Kidney (tissue), 14 donors: Measurements from ENCODE around the gene C1QTNF6. TPM values are rescaled to one million over a fixed set of nuclear protein-coding genes. Genes with fewer than 3 reads are reported as not detected.
"Not testable (repeated sequence)": the region's sequence is repeated elsewhere in the genome, so short reads cannot be mapped to it uniquely, and the experiment has no call there.

Experiments used
- DNase-seq, 5 donors: peaks; one replicate each; pipeline ENCODE4 v3.0.0-alpha.2; 2013 to 2020
- FAIRE-seq: peaks from 2 replicates; lab custom pipeline; 2012; peaks lifted over from hg19 to GRCh38; lab: Jason Lieb, UNC
- H3K27ac ChIP-seq, 2 donors: one replicate each; pipeline ENCODE4 v1.7.0; 2013; ENCODE audit warnings: low read depth in 2 of 2, low read length in 2 of 2, inconsistent platforms in 1 of 2
- H3K27me3 ChIP-seq: one replicate; pipeline ENCODE4 v1.7.1; 2013; ENCODE audit warnings: low read length, inconsistent platforms; ENCODE audit not compliant: control insufficient read depth, insufficient read depth
- H3K36me3 ChIP-seq, 3 donors: one replicate each; pipeline versions ENCODE4 v1.7.0 to v1.7.1; 2013; ENCODE audit warnings: low read length in 3 of 3, control low read depth in 1 of 3, inconsistent platforms in 1 of 3; ENCODE audit not compliant: insufficient read depth in 3 of 3, control insufficient read depth in 2 of 3
- H3K4me1 ChIP-seq, 3 donors: one replicate each; pipeline versions ENCODE4 v1.7.0 to v1.7.1; 2013; ENCODE audit warnings: low read length in 3 of 3, inconsistent platforms in 1 of 3, low read depth in 1 of 3; ENCODE audit not compliant: control insufficient read depth in 2 of 3, insufficient read depth in 2 of 3
- H3K4me3 ChIP-seq, 3 donors: one replicate each; pipeline versions ENCODE4 v1.7.0 to v1.8.1; 2013; ENCODE audit warnings: low read length in 3 of 3, control low read depth in 1 of 3, inconsistent platforms in 1 of 3
- H3K9ac ChIP-seq, 3 donors: one replicate each; pipeline versions ENCODE4 v1.7.0 to v1.7.1; 2013; ENCODE audit warnings: low read length in 3 of 3, control low read depth in 1 of 3, inconsistent platforms in 1 of 3
- H3K9me3 ChIP-seq, 3 donors: one replicate each; pipeline versions ENCODE4 v1.7.0 to v1.7.1; 2013; ENCODE audit warnings: low read length in 3 of 3, control low read depth in 1 of 3, inconsistent platforms in 1 of 3; ENCODE audit not compliant: control insufficient read depth in 2 of 3, insufficient read depth in 1 of 3
- CTCF ChIP-seq: IDR thresholded peaks from 3 replicates; pipeline ENCODE4 v1.5.1; 2012; ENCODE audit warnings: mild to moderate bottlenecking, moderate library complexity, borderline replicate concordance; ENCODE audit not compliant: insufficient read depth; ENCODE audit errors: extremely low read depth
- intact Hi-C: fragments of 100-400 bp; cut with DNase I; formaldehyde crosslinking; loops from one replicate; pipeline ENCODE4 v1.11.1; 2022
- polyA plus RNA-seq: library from polyadenylated mRNA; stranded (reverse); fragments of 350-450 nt; fragmentation: Illumina TruSeq; extraction: RNeasy Lipid Tissue Mini Kit (QIAGEN cat#74804); gene quantifications from one replicate; pipeline ENCODE4 v1.2.3, GENCODE V29; 2014; ENCODE audit warnings: low read depth, low replicate concordance; ENCODE audit not compliant: insufficient read depth
- total RNA-seq: library from RNA; stranded (reverse); fragmentation: NEBNext Ultra II Directional; extraction: Animal tissue kit (Norgen Biotek cat#: 25700); gene quantifications from one replicate; pipeline ENCODE4 v1.2.1, GENCODE V29; 2021
- donor health status: control.
- donor health status: control.
- donor health status: control.
- donor health status: control.
- donor health status: control.
- donor health status: DM: yes; HTN: yes; CAD: no.
- donor health status: Normal renal cell carcinoma (clear cell type).

Gene C1QTNF6
- total and polyA plus RNA-seq, 2 donors from 2014 or later, result 3.2 to 8.0 TPM

GRCh38 chr22:37171662-37172061 lies 16.4 kb downstream of the C1QTNF6 start:
- FAIRE-seq (no peak), DNase-seq (peak in 1 of 5 donors; percentile 9)
- TF ChIP-seq CTCF, result no peak
- intact Hi-C loops, result no loop called here
- no peaks in the 10 kb centered on the region for H3K9me3 ChIP-seq
- H3K36me3 ChIP-seq, result no peaks in the 10 kb centered on the region
- no peaks in the 10 kb centered on the region for H3K27me3 ChIP-seq
- H3K4me3 ChIP-seq, result no peak overlapping the region
- no peak overlapping the region for H3K27ac ChIP-seq
- H3K9ac ChIP-seq, result no peak overlapping the region
- peaks cover 0 to 20% (median 8%) of the 10 kb centered on the region in 3 donors for H3K4me1 ChIP-seq

- H3K9me3 ChIP-seq, H3K27me3 ChIP-seq, DNase-seq, H3K9ac ChIP-seq, H3K27ac ChIP-seq, H3K36me3 ChIP-seq, H3K4me3 ChIP-seq, FAIRE-seq, intact Hi-C loops: not testable (repeated sequence)
- H3K4me1 ChIP-seq, result peaks cover 0 to 16% (median 8%) of the 10 kb centered on the region in 3 donors
Observed at GRCh38 chr22:37170689-37171405, 17.2 kb downstream of the C1QTNF6 start.

GRCh38 chr22:37169947-37170688 lies 17.9 kb downstream of the C1QTNF6 start:
- Histone ChIP-seq H3K4me3 (no peak overlapping the region), H3K9me3 (no peaks in the 10 kb centered on the region), H3K27me3 (no peaks in the 10 kb centered on the region), H3K4me1 (peaks cover 0 to 16% (median 8%) of the 10 kb centered on the region in 3 donors), H3K9ac (no peak overlapping the region), H3K27ac (no peak overlapping the region), H3K36me3 (no peaks in the 10 kb centered on the region)
- no peak for TF ChIP-seq CTCF
- intact Hi-C loops, result no loop called here
- FAIRE-seq (no peak), DNase-seq (peak in 2 of 5 donors; percentile 21 to 39)

GRCh38 chr22:37169406-37169805 lies 18.6 kb downstream of the C1QTNF6 start:
- Histone ChIP-seq H3K9ac (no peak overlapping the region), H3K36me3 (no peaks in the 10 kb centered on the region), H3K27me3 (no peaks in the 10 kb centered on the region), H3K9me3 (no peaks in the 10 kb centered on the region), H3K27ac (no peak overlapping the region), H3K4me1 (peaks cover 0 to 16% (median 8%) of the 10 kb centered on the region in 3 donors), H3K4me3 (no peak overlapping the region)
- intact Hi-C loops, result no loop called here
- DNase-seq, result peak in 1 of 5 donors; percentile 25
- TF ChIP-seq CTCF, result no peak
- no peak for FAIRE-seq
